A673 (cell line): Measurements from ENCODE around the gene DBX1.

ENCODE experiments used
- EZH2 ChIP-seq: fragments of 200-600 bp; sonication (generic); IDR thresholded peaks from 2 replicates; pipeline ENCODE4 v1.6.1; 2017; ENCODE audit warnings: borderline replicate concordance, low read depth, mild to moderate bottlenecking, mixed read lengths, antibody characterized with exemption, low read length; ENCODE audit not compliant: poor library complexity, severe bottlenecking
- TF ChIP-seq, protein P1 (sequence below): fragments of 300-800, 200-600 bp; sonication (generic); conservative IDR thresholded peaks from 2 replicates; pipeline ENCODE4 v1.5.1; 2017; ENCODE audit warnings: low read depth, mild to moderate bottlenecking, antibody characterized with exemption, low read length, moderate library complexity, mixed read lengths

DNA sequence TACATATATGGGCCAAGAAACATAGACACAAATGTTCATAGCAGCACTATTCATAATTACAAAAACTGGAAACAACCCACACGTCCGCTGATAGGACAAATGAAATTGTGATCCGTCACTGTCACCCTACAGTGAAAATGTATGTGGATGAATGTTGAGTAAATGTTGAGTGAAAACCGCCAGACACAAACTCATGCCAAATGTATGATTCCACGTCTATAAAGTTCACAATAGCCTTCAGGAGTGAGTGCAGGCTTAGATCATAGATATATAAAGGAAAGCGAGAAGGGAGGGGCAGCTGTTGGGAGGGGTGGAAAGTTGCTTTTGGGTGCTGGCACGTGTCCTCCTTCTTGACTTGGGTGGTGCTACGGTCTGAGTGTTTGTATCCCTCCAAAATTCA, 33.6 kb downstream of the DBX1 start:
- TF ChIP-seq, protein P1, sequence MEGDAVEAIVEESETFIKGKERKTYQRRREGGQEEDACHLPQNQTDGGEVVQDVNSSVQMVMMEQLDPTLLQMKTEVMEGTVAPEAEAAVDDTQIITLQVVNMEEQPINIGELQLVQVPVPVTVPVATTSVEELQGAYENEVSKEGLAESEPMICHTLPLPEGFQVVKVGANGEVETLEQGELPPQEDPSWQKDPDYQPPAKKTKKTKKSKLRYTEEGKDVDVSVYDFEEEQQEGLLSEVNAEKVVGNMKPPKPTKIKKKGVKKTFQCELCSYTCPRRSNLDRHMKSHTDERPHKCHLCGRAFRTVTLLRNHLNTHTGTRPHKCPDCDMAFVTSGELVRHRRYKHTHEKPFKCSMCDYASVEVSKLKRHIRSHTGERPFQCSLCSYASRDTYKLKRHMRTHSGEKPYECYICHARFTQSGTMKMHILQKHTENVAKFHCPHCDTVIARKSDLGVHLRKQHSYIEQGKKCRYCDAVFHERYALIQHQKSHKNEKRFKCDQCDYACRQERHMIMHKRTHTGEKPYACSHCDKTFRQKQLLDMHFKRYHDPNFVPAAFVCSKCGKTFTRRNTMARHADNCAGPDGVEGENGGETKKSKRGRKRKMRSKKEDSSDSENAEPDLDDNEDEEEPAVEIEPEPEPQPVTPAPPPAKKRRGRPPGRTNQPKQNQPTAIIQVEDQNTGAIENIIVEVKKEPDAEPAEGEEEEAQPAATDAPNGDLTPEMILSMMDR, result no peak
- TF ChIP-seq EZH2, result no peak
